LNCAP (cell line): ENCODE results near the gene RNASEH1.

Experiments used
- TF ChIP-seq, protein P1 (sequence below): fragments of 450-650 bp; IDR thresholded peaks from 2 replicates; pipeline ENCODE4 v1.5.1; 2017; ENCODE audit warnings: mild to moderate bottlenecking

RNASEH1 gene

DNA sequence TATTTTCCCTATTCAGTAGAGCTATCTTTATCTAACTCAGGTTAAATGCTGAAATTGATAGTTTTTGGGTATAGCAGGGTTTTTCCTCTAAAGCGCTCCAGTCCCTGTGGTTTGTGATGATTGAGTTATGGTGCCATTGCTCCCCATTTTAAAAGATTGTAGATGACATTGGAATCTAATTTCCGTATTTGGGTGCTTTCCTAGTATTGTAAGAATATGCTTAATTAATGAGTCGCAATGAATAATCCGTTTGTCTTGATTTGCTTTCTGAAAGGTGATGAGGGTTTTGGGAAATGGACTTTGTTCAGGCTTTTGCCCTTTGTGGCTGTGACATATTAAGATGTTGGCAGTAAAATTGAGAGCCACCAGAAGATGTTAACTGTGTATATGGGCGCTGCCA lies 20.9 kb upstream of the RNASEH1 start:
- TF ChIP-seq, protein P1, sequence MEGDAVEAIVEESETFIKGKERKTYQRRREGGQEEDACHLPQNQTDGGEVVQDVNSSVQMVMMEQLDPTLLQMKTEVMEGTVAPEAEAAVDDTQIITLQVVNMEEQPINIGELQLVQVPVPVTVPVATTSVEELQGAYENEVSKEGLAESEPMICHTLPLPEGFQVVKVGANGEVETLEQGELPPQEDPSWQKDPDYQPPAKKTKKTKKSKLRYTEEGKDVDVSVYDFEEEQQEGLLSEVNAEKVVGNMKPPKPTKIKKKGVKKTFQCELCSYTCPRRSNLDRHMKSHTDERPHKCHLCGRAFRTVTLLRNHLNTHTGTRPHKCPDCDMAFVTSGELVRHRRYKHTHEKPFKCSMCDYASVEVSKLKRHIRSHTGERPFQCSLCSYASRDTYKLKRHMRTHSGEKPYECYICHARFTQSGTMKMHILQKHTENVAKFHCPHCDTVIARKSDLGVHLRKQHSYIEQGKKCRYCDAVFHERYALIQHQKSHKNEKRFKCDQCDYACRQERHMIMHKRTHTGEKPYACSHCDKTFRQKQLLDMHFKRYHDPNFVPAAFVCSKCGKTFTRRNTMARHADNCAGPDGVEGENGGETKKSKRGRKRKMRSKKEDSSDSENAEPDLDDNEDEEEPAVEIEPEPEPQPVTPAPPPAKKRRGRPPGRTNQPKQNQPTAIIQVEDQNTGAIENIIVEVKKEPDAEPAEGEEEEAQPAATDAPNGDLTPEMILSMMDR: no peak

DNA sequence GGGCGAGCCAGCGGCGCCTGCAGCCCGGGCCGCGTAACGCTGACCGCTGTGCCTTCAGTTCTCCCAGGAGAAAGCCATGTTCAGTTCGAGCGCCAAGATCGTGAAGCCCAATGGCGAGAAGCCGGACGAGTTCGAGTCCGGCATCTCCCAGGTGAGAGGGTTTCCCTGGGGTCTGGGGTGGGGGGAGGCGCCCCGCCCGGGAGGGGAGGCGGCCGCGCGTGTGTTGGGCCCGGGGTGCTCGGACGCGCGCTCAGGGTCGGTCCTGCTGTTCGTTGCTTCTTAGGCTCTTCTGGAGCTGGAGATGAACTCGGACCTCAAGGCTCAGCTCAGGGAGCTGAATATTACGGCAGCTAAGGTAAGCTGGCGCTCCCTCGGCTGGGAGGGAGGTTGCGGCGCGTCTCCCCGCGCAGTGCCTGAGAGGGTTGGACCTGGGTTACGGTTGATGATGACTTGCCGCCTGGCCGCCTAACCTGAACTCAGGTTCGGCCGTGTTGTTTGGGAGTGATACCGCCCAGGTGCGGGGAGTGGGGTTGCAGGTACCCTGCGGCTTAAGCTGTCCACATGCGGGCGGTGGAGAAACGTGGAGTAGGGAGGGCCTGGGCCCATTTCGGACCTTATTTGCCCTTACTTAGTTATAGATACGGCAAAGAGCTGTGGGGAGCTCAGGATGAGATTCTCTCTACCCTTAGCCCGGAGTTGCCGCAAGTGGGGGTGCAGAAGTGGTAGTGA lies 17.6 kb upstream of the RNASEH1 start:
- TF ChIP-seq, protein P1: no peak

DNA sequence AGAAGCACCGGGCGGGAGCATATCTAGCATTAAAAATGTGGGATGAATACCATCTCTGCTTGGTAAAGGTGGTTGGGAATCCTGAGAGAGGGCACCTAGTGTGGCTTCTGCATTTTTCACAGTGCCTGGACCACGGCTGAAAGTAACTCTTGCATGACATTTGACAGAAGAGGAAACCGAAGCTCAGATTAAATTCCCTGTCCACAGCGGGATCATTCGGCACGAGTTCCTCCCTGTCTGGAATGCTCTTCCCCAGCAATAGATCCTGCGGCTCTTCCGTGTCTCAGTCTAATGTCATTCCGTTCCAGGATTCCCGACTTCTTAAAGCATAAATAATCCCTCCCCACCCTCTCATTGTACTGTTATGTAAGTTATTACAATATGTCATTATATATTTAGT lies 16.0 kb upstream of the RNASEH1 start:
- TF ChIP-seq, protein P1: no peak

DNA sequence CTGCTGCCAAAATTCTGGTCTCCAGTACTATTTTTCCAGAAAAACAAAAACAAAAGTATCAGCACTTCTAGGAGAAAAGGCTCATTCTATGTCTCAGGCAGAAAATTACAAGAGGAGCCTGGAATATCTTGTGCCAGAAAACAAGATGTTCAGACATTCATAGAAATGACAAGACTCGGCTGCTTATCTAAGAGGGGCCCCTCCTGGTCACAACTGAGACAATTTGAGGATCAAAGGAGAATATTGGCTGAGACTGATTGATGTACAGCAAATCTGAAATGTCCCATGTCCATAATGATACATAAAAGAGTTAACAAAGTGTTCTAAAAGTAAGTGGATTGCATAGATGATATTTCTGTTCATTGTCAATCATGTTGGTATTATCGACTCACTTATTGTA lies 14.5 kb upstream of the RNASEH1 start:
- TF ChIP-seq, protein P1: no peak

DNA sequence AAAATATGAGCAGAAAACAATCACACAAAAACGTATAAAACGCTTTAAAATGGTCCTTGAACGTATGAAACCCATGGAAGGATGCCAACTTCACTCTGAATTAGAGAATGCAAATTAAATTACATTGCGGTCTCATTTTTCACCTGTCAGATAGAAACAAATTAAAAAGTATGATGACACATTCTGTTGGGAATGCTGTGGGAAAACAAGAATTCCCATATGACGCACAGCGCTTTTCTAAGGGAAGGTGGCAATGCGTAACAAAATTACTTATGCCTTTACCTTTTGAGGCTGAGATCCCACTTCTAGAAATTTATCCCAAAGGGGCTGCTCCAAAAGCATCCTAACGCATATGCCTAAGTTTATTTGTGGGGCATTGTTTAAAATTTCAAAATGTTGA lies 13.2 kb upstream of the RNASEH1 start:
- TF ChIP-seq, protein P1: no peak

DNA sequence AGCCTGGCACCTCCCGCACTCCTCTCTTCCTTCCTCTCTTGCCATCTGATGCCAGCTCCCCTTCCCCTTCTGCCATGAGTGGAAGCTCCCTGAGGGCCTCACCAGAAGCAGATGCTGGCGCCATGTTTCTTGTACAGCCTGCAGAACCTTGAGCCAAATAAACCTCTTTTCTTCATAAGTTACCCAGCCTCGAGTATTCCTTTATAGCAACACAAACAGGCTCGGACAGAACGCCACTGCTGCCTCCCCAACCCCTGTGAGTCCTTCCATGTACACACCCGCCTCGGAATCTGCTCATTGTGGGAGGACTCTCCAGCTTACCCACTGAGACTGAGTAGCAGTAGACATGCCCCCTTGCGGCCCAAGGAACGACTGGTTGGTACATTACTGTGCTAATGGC lies 8.7 kb upstream of the RNASEH1 start:
- TF ChIP-seq, protein P1: no peak

DNA sequence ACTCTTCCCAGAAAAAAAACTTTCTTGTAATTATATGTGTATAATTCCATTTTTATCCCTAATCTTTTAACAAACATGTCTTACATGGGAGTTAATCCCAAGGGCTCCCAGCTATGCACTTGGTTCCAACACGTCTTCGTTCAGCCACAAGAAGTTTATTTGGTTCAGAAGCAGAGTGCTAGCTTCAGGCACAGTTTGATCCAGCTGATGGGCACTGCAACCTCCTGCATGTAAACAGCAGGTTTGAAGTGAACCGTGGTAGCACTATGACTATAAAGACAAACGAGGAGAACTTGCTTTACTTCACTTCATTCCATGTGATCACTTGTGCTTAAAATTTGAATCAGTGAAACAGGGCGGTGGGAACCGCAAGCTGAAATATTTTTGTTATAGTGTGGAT lies 7.0 kb upstream of the RNASEH1 start:
- TF ChIP-seq, protein P1: no peak

DNA sequence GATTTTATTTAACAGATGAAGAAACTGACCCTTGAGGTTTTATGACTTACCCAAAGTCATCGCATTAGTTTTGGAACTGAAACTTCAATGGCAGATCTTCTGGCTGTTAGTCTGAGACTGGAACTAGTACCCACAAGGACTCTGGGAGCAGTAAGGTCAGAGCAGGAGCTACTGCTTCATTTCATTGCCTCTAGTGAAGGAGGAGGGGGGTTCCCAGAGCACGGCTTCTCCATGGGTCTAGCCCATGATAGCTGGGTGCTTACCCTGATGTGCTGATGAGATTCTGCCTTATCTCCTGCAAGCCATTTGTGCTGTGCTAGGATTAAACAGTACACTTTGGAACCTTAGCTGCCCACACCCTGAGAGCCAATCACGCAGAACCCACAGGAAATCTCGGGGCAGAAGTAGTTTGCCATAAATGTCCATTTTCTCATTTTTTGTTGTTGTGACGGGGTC lies 5.4 kb upstream of the RNASEH1 start:
- TF ChIP-seq, protein P1: no peak
